ENCODE results near the gene TNRC6A.
"Not testable (repeated sequence)": the region's sequence is repeated elsewhere in the genome, so short reads cannot be mapped to it uniquely, and the experiment has no call there.

The TNRC6A gene

DNA sequence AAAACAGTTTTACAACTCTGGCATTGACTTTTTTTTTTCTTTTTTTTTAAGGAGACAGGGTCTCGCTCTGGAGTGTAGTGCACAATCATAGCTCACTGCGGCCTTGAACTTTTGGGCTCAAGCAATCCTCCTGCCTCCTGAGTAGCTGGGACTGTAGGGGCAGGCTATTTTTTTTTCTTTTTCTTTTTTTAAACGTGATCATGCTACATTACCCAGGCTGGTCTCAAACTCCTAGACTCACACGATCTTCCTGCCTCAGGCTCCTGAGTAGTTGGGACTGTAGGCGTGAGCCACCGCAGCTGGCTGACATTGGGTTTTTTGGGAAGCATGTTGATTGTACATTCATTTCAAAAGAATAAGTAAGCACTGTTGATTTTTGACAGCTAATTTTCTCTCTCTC, 32.1 kb downstream of the TNRC6A start:
- DNase-seq: no peak

DNA sequence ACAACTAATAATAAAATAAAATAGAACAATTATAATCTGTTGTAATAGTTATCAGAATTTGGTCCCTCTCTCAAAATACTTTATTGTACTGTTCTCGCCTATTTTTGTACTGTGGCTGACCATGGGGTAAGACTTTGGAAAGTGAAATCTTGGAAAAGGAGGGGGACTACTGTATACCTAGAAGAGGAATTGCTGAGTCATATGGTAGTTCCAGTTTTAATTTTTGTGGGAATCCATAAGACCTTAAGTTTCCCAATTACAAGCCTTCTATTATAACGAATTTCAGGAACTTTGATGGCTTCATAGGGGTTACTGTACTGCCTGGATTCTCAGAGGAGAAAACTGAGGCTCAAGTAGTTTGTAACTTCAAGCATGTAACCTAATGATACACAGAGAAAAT, 35.5 kb downstream of the TNRC6A start:
- no peak for DNase-seq

DNA sequence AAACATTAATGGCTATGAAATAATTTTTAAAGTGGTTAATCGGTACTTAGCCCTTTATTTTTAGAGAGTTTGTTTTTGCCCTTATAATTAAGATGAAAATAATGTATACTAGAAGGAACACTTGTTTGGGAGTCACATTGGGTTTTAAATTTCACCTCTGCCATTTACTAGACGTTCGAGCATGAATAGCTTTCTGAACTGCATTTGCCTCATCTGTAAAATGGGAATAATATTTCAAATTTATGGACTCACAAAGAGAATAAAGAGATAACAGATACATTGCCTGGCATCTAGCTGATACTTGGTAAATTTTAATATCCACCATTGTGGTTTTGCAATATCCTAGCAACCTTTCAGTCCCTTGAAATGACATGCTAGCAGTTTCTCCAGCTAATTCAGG, 36.6 kb downstream of the TNRC6A start:
- no peak for DNase-seq

DNA sequence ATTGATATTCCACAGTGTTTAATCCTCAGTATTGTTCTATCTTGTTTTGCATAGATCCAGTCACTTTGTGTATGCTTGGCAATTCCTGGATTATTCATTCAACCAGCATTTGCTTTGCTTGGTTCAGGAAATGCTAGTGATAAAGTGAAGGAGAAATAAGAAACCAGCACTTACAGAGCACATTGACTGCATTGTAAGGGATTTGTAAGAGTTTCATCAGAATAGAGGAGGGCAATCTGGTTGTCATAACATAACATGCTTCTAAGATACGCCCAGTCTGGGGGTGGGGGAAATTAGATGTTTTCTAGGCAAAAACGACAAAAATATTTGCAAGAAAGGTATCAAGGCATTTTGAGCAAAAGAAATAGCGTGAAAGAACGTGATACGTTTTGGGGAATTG, 40.4 kb downstream of the TNRC6A start:
- DNase-seq: no peak

DNA sequence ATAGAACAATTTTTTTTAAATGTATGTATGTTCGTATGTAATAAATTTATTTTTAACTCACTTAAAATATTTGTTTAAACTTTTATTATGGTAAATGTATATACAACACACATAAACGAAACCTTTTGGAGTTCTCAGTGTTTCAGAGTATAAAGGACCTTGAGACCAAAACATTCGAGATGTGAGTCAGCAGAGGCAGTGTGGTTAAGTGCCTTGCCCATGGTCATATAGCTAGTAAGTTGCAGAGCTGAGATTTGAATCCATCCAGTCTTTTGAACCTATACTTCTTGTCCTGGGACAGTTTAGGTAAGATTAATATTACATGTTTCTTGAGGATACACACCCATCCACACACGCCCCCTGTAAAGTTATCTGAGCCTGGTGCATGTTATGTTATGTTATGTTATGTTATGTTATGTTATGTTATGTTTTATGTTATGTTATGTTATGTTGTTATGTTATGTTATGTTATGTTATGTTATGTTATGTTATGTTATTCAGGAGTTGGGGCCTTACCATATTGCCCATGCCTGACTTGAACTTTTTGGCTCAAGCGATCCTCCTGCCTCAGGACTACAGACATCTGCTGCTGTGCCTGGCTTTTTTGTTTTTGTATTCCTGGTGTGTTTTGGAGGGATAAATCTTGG, 41.8 kb downstream of the TNRC6A start:
- no peak for DNase-seq

DNA sequence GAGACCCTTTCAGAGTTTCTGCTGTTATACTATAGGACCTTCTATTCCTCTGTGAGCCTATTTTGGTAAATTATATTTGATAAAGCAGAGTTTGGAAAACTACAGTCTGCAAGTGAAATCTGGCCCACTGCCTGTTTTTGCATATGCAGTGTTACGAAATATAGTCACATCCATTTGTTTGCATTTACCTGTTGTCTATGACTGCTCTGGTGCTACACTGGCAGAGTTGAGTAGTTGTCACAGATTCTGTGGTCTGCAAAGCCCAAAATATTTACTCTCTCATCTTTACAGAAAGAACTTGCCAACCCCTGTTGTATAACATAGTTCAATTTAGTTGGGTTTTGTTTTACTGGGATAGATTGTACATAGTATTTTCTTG, 42.3 kb downstream of the TNRC6A start:
- no peak for DNase-seq

DNA sequence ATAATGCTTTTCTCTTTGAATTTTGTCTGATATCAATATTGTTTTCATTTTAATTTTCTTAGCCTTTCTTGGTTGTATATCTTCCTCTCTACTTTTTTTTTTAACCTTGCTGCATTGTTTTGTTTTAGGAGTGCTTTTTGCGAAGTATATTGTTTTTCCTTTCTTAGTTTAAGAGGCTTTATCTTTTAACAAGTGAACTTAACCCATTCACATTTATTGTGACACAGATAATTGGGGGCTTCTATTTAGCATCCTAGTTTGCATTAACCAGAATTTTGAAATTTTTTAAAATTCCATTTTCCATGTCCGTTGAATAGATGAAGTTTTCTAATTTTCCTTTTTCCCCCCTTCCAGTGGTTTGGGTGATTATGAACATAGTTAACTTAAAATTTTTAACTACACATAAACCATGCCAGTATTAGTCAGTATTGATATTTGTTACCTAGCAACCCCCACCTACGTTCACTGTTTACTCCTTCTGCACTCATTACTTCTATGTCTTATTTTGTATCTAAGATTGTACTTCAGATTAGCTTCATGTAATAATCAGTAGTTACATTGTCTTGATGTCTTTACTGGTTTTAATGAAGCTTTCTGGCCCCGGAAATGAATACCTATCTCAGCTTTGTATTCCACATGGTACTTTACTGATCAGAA, 44.4 kb downstream of the TNRC6A start:
- no peak for DNase-seq

DNA sequence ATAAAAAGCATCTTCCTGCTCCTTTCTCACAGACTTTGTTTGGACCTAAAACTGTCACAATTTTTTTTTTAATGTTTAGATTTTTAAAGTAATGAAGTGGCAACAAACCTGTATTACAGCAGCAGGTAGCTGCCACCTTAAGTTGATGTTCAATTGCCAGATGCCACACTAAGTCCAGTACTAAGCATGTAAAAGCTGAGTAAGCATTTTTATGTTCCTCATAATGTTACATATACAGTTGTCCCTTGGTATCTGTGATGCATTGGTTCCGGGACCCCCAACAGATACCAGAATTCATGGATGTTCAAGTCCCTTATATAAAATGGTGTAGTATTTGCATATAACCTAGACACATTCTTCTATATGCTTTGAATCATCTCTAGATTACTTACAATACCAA, 45.1 kb downstream of the TNRC6A start:
- no peak for DNase-seq

DNA sequence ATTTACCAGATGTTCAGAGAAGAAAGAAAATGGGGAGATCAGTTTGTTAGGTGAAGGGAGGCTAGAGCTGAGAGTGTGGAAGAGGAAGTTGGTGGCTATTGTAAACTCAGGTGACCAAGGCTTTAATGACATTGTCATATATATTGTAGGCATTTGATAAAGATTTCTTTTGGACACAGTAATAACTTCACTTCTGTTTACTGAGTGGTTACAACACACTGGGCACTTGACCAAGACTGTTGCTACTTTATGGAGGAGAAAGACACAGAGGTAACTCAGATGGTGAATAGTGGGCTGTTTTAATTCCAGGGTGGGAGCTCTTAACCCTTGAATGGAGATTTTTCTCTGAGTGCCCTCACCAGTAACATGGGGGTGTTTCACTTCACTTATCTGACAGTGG, 46.0 kb downstream of the TNRC6A start:
- no peak for DNase-seq

DNA sequence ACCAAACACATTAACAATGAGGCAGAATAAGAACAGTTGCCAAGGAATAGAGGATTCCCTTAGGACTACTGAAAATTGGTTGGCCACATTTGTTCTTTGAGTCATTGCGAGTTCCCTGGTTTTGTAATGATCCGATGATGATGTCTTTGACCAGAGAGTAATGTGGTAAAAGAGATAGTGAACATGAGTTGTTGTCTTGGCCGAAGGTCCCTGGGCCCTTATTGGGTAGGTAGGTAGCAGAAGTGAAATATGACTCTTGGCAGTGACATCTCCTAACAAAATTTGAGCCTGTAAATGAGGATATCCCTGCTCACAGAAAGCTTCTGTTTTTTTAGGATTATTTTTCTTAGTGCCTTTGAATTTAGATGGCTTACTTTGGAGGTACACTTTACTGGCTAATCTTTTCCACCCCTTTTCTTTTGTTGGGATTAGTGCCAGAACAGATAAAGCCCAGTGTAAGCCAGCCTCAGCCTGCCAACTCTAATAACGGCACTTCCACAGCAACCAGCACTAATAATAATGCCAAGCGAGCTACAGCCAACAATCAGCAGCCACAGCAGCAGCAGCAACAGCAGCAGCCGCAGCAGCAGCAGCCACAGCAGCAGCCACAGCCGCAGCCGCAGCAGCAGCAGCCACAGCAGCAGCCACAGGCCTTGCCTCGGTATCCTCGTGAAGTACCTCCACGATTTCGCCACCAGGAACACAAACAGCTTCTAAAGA, 47.2 kb downstream of the TNRC6A start:
- DNase-seq: no peak

DNA sequence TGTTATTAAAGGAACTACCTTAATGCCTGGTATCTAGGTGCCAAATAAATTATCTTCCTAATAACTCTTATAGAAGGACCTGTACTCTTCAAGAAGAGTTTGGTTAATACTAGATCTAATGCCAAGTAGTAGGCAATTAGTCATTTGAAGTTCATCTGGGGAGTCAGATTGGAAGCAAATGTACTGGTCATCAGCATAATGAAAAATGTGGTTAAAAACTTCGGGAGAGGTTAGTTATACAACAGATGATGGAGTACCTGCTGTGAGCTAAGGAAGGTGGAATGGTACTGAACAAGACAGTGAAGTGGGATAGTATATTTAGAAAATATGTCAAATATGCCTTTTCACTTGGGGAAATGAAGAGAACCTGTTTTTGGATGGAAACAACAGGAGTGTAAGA, 49.2 kb downstream of the TNRC6A start:
- DNase-seq: no peak

DNA sequence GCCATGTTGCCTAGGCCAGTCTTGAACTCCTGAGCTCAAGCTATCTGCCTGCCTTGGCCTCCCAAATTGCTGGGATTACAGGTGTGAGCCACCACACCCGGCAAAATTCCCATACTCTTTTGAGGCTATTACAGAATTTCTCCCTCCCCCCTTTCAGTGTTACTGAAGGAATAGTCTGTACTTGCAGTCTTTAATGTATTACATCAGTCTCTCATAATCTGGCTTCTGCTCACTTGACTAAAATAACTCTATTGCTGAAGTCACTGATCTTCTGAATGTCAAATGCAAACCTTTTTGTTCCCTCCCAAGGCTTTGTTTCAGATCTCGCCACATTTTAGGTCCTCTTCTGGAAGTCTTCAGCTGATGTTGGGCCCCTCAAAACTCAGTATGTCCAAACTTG, 51.8 kb downstream of the TNRC6A start:
- no peak for DNase-seq

DNA sequence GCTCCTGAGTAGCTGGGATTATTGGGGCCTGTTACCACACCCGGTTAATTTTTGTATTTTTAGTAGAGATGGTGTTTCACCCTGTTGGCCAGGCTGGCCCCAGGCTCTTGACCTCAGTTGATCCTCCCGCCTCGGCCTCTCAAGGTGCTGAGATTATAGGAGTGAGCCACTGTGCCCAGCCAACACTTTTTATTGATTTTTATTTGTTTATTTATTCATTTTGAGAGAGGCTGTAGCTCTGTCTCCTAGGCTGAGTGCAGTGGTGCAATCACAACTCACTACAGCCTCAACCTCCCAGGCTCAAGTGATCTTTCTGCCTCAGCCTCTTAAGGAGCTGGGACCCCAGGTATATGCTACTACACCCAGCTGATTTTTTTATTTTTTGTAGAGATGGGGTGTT, 54.7 kb downstream of the TNRC6A start:
- DNase-seq: no peak

DNA sequence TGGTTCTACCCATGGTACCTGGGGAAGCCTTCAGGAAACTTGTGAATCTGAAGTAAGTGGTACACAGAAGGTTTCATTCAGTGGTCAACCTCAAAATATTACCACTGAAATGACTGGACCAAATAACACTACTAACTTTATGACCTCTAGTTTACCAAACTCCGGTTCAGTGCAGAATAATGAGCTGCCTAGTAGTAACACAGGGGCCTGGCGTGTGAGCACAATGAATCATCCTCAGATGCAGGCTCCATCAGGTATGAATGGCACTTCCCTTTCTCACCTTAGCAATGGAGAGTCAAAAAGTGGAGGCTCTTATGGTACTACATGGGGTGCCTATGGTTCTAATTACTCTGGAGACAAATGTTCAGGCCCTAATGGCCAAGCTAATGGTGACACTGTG, 60.4 kb downstream of the TNRC6A start:
- no peak for DNase-seq

DNA sequence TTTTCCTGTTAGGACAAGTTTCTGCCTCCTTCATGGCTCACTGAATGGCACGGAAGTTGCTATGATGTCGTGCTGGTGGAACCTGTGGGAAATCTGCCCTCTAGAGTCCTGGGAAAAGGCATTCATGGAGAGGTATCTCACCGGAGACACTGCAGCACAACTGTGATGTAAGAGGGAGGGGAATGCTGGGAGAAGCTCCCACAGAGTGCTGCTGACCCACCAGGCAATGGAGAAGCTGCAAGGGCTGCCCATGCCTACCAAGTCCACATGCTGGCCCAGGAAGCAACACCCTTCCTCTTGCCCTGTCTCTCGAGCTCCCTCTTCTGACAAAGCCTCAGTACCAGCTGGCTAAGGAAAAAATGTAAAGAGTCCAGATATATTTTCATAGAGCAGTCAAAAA, 71.1 kb downstream of the TNRC6A start:
- DNase-seq: no peak

DNA sequence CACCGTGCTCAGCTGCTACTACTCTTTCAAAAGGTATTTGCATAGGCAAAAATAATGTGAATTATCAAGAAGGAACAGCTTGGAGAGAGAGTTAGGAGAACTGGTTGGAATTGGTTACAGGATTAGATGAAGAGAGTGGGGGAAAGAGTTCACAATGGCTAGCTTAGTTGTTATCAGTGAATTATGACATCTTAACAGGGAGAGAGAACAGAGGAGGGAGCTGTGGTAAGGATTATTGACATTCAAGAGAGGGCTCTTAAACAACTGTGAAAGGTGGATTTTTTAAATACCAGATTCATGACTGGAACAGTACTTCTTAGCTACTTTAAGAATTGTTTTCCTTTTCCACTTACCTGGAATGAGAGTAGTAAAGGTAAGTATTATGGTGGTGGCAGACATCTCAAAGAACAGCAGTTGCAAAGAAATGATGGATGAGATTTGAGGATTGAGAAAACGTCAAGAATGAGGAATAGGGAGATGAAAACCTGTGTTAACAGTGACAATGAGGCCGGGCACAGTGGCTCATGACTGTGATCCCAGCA, 72.4 kb downstream of the TNRC6A start:
- no peak for DNase-seq

DNA sequence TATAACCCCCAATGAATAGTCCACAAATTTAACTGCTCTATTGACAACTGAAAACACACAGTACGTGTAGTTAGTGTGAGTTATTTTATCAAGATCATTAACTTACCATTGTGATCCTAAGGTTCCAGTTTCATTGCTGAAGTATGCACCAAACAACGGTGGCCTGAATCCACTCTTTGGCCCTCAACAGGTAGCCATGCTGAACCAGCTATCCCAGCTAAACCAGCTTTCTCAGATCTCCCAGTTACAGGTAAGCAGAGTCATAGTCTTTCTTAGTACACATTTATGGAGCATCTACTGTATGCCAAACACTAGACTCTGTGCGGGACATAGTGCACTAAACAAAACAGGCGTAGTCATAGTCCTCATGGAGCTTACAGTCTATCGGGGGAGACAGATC, 76.0 kb downstream of the TNRC6A start:
- DNase-seq: no peak

DNA sequence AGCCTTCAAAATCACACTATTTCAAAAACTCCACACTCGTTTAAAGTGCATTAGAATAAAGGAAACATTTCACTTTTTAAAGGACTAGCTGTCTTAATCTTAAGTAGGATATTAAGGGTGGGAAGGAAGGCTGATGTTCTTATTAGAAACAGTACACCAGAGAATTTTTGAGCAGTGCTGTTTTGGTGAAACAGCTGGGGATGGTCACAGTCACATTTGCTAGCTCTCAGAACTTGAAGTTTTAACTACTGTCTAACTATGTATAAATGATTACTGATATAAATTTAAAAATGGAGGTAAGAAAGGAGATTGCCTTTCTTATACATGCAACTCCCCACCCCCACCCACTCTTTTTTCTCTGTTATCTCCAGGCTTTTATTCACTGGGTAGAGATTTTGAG, 77.8 kb downstream of the TNRC6A start:
- DNase-seq: no peak

DNA sequence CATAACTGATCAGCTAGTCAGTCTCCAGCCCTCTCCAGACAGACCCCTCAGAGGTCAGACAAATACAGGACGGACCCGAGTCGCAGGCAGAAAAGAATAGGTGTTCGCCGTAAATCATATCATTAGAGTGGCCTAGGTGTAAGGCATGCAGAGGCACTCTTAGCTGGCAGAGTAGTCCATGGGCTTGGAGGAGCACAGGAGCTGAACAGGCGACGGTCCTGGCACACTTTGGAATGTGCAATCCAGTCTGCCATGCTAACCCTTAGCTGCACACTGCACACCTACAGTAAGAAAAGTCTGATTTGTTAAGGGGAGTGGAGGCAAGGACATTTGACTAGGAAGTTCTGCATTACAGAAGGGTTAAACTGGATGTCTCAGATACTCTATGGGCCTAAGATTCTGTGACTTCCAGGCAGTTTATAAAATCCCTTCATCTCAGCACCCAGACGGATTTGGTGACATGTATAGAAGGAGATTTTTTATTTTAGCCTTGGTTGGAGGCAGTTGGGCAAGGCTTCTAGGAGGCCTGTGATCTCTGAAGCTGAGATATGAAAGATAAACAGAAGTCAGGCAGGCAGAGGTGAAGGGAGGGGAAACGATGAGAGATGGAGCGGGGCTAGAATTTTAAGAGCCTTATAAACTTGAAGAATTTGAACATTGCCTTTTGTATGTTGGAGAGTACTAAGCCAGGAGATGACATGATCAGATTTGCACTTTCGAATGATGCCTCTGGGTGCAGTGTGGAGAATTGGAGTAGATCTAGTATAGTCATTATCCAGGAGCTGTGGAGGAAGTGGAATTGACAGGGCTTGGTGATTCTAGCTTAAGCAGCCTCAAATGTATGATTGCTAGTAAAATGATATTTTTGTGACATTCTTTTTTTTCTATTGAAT, 81.7 kb downstream of the TNRC6A start:
- no peak for DNase-seq

DNA sequence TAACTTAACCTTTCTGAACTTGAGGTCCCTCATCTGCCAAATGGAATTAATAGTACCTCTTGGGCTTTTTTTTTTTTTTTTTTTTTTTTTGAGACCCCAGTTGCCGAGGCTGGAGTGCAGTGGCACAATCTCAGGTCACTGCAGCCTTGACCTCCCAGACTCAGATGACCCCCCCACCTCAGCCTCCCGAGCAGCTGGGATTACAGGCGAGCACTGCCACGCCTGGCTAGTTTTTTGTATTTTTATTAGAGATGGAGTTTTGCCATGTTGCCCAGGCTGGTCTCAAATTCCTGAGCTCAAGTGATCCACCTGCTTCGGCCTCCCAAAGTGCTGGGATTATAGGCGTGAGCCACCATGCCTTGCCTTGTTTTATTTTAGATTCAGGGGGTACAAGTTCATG, 83.4 kb downstream of the TNRC6A start:
- DNase-seq: not testable (repeated sequence)

DNA sequence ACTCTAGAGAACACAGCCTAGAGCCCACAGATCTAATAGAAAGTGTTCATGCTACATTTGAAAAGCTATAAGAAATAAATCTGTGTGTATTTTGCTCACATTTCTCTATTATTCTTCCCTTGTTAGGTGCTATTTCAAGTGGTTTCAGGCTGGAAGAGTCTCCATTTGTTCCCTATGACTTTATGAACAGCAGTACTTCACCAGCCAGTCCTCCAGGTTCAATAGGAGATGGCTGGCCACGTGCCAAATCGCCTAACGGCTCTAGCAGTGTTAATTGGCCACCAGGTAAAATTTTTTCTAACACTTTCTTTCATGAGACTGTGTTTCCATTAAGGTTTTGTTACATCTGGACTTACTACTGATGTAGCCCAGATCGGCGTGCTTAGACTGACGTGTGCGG, 85.6 kb downstream of the TNRC6A start:
- DNase-seq: no peak

DNA sequence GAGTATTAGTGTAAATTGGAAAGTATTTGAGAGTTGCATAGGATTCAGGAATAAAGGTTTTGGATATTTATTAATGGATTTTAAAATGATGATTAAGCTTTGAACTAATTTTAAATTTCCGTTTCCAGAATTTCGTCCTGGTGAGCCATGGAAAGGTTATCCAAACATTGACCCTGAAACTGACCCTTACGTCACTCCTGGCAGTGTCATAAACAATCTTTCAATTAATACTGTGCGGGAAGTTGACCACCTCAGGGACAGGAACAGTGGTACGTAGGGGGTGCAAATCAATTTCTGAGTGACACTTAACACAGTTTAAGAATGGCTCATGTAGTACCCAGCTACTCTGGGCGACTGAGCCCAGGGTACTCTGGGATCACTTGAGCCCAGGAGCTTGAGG, 87.2 kb downstream of the TNRC6A start:
- DNase-seq: no peak

DNA sequence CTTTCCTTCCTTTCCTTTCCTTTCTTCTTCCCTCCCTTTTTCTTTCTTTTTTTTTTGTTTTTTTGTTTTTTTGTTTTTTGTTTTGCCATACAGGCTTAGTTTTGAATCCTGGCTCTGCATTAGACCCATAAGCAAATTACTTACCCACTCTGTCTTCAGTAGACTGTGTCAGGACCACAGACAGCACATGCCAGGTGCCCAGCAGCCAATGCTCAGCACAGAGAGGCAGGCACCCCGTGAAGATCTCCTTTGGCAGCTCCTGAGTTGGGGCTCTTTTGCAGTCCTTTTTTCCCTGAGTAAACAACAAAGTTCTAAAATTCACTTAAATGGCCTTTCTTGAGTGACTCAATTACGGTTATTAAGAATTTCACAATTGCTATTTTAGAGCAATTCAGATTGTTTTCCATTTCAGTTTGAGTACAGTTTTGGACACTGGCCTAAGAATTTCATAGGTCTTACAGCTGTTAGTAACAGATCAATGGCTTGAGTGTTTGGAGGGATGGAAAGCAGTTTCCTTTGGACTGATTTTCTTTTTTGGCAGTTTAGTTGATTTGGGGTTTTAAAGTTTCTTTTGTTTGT, 90.1 kb downstream of the TNRC6A start:
- no peak for DNase-seq

Data from NCI-H187 treated with DMSO at 0.1 percent for 48 hours (cell line).